Measurements from ENCODE around the gene SSC5D.

SSC5D gene

GRCh38 chr19:55539090-55539984 lies 51.1 kb downstream of the SSC5D start:
- DNase-seq = no peak

GRCh38 chr19:55540619-55541018 lies 52.4 kb downstream of the SSC5D start:
- no peak for DNase-seq

- DNase-seq = no peak
Measured at GRCh38 chr19:55541091-55541490, 52.9 kb downstream of the SSC5D start.

GRCh38 chr19:55542292-55542855 lies 54.1 kb downstream of the SSC5D start:
- no peak for DNase-seq

- DNase-seq = no peak
Measured at GRCh38 chr19:55543567-55543966, 55.3 kb downstream of the SSC5D start.

- no peak for DNase-seq
Measured at GRCh38 chr19:55544014-55544413, 55.8 kb downstream of the SSC5D start.

- no peak for DNase-seq
Measured at GRCh38 chr19:55544776-55545439, 56.7 kb downstream of the SSC5D start.

- no peak for DNase-seq
Measured at GRCh38 chr19:55545443-55545842, 57.2 kb downstream of the SSC5D start, which contains the start of gene SBK3. TSS of gene SBK3 (minus strand) at chr19:55545543. CDS start at chr19:55545543, 0 bp downstream.

- DNase-seq = no peak
Measured at GRCh38 chr19:55546011-55546410, 57.8 kb downstream of the SSC5D start.

GRCh38 chr19:55546822-55547614 lies 58.8 kb downstream of the SSC5D start:
- DNase-seq = no peak

- no peak for DNase-seq
Measured at GRCh38 chr19:55549500-55550320, 61.5 kb downstream of the SSC5D start.

GRCh38 chr19:55550321-55550650 lies 62.0 kb downstream of the SSC5D start:
- DNase-seq = no peak

- DNase-seq = no peak
Measured at GRCh38 chr19:55552206-55552605, 64.0 kb downstream of the SSC5D start.

GRCh38 chr19:55552620-55553019 lies 64.4 kb downstream of the SSC5D start:
- no peak for DNase-seq

- no peak for DNase-seq
Measured at GRCh38 chr19:55553217-55554182, 65.3 kb downstream of the SSC5D start.

GRCh38 chr19:55554302-55554701 lies 66.1 kb downstream of the SSC5D start:
- no peak for DNase-seq

- DNase-seq = no peak
Measured at GRCh38 chr19:55554741-55555152, 66.5 kb downstream of the SSC5D start.

GRCh38 chr19:55559684-55560083 lies 71.4 kb downstream of the SSC5D start:
- no peak for DNase-seq

GRCh38 chr19:55563261-55563690 lies 75.0 kb downstream of the SSC5D start:
- no peak for DNase-seq

GRCh38 chr19:55566823-55567222 lies 78.6 kb downstream of the SSC5D start:
- no peak for DNase-seq

Measured in stimulated activated CD8-positive, alpha-beta memory T cell treated with anti-CD3 and anti-CD28 coated beads, Interleukin-4, amount 100 ng/mL, for 48 hours (primary cell).